ENCODE results near the gene MADCAM1.

Gene MADCAM1

DNA sequence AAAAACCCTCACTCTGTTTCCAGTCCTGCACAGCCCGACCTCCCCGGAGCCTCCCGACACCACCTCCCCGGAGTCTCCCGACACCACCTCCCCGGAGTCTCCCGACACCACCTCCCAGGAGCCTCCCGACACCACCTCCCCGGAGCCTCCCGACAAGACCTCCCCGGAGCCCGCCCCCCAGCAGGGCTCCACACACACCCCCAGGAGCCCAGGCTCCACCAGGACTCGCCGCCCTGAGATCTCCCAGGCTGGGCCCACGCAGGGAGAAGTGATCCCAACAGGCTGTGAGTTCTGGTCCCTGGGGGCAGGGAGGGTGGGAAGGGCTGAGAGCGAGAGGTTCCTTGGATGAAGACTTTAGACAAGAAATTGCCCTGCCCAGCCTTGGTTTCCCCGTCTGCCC lies 5.4 kb downstream of the MADCAM1 start:
- TF ChIP-seq POLR2AphosphoS5 (IDR thresholded peaks at IDR 0.05; ENCODE audit: low read depth, low read length), result no peak
- TF ChIP-seq SIN3A (IDR thresholded peaks at IDR 0.05; ENCODE audit: borderline replicate concordance, insufficient read depth, low read length), result no peak
- no peak for TF ChIP-seq FOXP2 (optimal IDR thresholded peaks at IDR 0.05; ENCODE audit: borderline replicate concordance, extremely low read depth, extremely low read length, insufficient read depth)
- TF ChIP-seq TAF1 (IDR thresholded peaks at IDR 0.05; ENCODE audit: borderline replicate concordance, insufficient read depth, low read length), result no peak
- TF ChIP-seq, protein P1, sequence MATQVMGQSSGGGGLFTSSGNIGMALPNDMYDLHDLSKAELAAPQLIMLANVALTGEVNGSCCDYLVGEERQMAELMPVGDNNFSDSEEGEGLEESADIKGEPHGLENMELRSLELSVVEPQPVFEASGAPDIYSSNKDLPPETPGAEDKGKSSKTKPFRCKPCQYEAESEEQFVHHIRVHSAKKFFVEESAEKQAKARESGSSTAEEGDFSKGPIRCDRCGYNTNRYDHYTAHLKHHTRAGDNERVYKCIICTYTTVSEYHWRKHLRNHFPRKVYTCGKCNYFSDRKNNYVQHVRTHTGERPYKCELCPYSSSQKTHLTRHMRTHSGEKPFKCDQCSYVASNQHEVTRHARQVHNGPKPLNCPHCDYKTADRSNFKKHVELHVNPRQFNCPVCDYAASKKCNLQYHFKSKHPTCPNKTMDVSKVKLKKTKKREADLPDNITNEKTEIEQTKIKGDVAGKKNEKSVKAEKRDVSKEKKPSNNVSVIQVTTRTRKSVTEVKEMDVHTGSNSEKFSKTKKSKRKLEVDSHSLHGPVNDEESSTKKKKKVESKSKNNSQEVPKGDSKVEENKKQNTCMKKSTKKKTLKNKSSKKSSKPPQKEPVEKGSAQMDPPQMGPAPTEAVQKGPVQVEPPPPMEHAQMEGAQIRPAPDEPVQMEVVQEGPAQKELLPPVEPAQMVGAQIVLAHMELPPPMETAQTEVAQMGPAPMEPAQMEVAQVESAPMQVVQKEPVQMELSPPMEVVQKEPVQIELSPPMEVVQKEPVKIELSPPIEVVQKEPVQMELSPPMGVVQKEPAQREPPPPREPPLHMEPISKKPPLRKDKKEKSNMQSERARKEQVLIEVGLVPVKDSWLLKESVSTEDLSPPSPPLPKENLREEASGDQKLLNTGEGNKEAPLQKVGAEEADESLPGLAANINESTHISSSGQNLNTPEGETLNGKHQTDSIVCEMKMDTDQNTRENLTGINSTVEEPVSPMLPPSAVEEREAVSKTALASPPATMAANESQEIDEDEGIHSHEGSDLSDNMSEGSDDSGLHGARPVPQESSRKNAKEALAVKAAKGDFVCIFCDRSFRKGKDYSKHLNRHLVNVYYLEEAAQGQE (IDR thresholded peaks at IDR 0.05; ENCODE audit: insufficient read depth in 1 of 2, low read depth in 2 of 2, low read length in 2 of 2), result no peak

DNA sequence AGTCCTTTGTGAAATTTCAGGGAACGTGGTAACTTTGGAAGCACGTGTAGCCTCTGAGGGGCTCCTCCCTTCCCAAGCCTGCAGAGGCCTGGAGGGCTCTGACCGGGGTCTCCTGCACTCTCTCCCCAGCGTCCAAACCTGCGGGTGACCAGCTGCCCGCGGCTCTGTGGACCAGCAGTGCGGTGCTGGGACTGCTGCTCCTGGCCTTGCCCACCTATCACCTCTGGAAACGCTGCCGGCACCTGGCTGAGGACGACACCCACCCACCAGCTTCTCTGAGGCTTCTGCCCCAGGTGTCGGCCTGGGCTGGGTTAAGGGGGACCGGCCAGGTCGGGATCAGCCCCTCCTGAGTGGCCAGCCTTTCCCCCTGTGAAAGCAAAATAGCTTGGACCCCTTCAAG lies 8.3 kb downstream of the MADCAM1 start:
- TF ChIP-seq, protein P1 (IDR thresholded peaks at IDR 0.05; ENCODE audit: insufficient read depth in 1 of 2, low read depth in 2 of 2, low read length in 2 of 2), result no peak
- TF ChIP-seq TAF1 (IDR thresholded peaks at IDR 0.05; ENCODE audit: borderline replicate concordance, insufficient read depth, low read length) (no peak), FOXP2 (optimal IDR thresholded peaks at IDR 0.05; ENCODE audit: borderline replicate concordance, extremely low read depth, extremely low read length, insufficient read depth) (no peak), SIN3A (IDR thresholded peaks at IDR 0.05; ENCODE audit: borderline replicate concordance, insufficient read depth, low read length) (no peak), POLR2AphosphoS5 (IDR thresholded peaks at IDR 0.05; ENCODE audit: low read depth, low read length) (no peak)

DNA sequence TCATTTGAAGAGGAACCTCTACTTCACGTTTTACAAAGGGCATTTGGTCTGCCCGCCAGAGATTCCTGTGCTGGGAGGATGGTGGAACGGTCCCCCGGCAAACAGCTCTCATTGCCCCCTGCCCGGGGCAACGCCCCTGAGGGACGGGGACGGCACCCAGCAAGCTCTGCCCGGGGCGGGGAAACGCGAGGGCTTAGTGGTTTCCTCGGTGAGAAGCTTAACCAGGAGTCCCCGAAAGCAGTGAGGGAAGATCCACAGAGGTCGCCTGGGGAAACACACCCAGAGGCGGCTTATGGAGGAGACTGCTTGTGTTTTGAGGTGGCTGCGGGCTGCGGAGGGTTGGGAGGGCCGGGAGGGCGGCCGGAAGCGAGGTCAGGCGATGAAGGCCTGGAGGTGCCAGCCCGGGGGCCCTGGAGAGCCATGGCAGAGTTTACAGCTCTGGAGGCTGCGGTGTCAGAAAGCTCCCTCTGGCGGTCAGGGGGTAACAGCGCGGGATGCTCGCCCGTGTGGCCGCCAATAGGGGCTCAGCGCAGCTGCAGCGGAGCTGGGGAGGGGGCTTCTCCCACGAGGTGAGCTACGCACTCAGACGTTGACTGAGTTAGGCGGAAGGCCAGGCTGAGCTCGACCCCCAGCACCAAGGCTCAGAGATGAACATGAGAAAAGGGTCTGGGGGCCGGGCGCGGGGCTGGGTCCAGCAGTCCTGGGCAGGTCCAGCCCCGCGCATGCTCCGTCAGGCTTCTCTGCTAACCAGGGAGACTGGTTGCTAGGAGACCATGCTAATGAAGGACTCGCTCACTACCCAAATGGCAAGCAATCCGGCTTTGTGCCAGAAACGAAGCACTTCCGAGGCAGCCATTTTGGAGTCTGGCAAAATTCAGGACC lies 10.4 kb downstream of the MADCAM1 start:
- peak; percentile 81 for TF ChIP-seq FOXP2 (optimal IDR thresholded peaks at IDR 0.05; ENCODE audit: borderline replicate concordance, extremely low read depth, extremely low read length, insufficient read depth)
- TF ChIP-seq, protein P1 (IDR thresholded peaks at IDR 0.05; ENCODE audit: insufficient read depth in 1 of 2, low read depth in 2 of 2, low read length in 2 of 2), result no peak

DNA sequence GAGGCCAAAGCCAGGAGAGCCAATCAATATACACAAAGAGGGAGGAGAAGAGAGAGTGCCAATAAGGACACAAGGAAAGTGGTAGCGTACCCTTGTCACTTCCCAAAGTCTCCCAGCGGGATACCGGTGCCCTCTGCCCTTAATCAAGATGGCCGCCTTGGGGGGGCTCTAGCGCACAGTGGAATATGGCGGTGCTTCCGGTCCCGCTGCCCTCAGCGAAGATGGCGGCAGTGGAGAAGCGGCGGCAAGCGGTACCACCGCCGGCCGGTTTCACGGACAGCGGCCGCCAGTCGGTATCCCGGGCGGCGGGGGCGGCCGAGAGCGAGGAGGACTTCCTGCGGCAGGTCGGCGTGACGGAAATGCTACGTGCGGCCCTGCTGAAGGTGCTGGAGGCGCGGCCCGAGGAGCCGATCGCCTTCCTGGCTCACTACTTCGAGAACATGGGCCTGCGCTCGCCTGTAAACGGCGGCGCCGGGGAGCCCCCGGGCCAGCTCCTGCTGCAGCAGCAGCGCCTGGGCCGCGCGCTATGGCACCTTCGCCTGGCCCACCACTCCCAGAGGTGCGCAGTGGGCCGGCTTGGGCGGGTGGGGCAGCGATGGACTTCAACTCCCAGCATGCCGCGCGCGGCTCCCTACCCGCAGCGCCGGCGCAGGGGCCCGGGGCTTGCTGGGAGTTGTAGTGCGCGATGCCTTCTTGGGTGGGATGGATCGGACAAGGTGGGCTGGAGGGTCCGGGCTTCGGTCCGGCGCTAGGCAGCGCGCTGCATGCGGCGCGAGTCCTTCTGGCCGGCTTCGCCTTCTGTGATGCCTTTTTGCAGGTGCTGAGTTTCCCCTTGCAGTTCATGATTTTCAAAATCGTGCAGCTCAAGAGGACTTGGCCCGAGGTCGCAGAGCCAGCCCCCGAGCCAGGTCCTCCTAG lies 11.3 kb downstream of the MADCAM1 start, which contains the start of gene TPGS1:
TSS of gene TPGS1 (plus strand) at position 212 of the 918 bp plus-strand sequence. CDS start at position 222, 10 bp downstream.
- TF ChIP-seq, protein P1 (IDR thresholded peaks at IDR 0.05; ENCODE audit: insufficient read depth in 1 of 2, low read depth in 2 of 2, low read length in 2 of 2), result 0 out of 4 replicates have a peak, but pooled peaks of 1 of the 2 experiments have one; percentile 54
- TF ChIP-seq FOXP2 (optimal IDR thresholded peaks at IDR 0.05; ENCODE audit: borderline replicate concordance, extremely low read depth, extremely low read length, insufficient read depth), result peak; percentile 52
- peak; percentile 26 for TF ChIP-seq POLR2AphosphoS5 (IDR thresholded peaks at IDR 0.05; ENCODE audit: low read depth, low read length)
- TF ChIP-seq TAF1 (IDR thresholded peaks at IDR 0.05; ENCODE audit: borderline replicate concordance, insufficient read depth, low read length), result peak; percentile 92; the same call in 1 of the 2 replicates
- no peak for TF ChIP-seq SIN3A (IDR thresholded peaks at IDR 0.05; ENCODE audit: borderline replicate concordance, insufficient read depth, low read length)

Data from PFSK-1 (cell line).